Measurements from ENCODE around the gene DYNC1H1.

DNA sequence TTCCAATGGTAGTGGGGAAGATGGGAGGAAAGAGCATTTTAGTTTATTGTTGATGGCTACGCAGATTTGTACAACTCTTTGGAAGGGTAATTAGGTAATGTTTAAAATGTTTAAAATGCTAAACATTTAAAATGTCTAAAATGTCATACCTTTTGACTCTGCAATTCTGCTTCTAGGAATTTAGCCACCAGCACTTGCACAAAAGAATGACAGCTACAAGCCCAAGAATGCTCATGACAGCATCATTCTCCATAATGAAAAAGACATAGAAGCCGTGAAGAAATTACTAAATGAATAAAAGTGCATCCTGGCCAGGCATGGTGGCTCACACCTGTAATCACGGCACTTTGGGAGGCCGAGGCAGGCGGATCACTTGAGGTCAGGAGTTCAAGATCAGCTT lies 19.9 kb upstream of the DYNC1H1 start:
- TF ChIP-seq POLR2AphosphoS5 (IDR thresholded peaks at IDR 0.05) (no peak), POLR2A (IDR thresholded peaks at IDR 0.05) (no peak)

Data from spleen (tissue), 3 donors.